KMS-11 (cell line): ENCODE results near the gene OR10AG1.

Experiments used
- H2AFZ ChIP-seq: fragments of 200-600 bp; sonication (generic); 2 replicates; pipeline ENCODE4 v1.6.1; 2016; ENCODE audit warnings: antibody characterized with exemption, mixed run types, low read depth
- H3K27ac ChIP-seq: fragments of 200-600 bp; sonication (generic); 2 replicates; pipeline ENCODE4 v1.6.1; 2016; ENCODE audit warnings: mild to moderate bottlenecking, mixed run types
- H3K27me3 ChIP-seq: fragments of 200-600 bp; sonication (generic); 2 replicates; pipeline ENCODE4 v1.6.1; 2017; ENCODE audit warnings: mild to moderate bottlenecking, low read depth, mixed run types, moderate library complexity; ENCODE audit not compliant: insufficient read depth
- H3K36me3 ChIP-seq: fragments of 200-600 bp; sonication (generic); 2 replicates; pipeline ENCODE4 v1.6.1; 2017; ENCODE audit warnings: mild to moderate bottlenecking, mixed run types; ENCODE audit not compliant: insufficient read depth
- H3K4me1 ChIP-seq: fragments of 200-600 bp; sonication (generic); 2 replicates; pipeline ENCODE4 v1.6.1; 2016; ENCODE audit warnings: mild to moderate bottlenecking, low read depth, mixed run types; ENCODE audit not compliant: poor library complexity, severe bottlenecking
- H3K4me2 ChIP-seq: fragments of 200-600 bp; sonication (generic); 2 replicates; pipeline ENCODE4 v1.7.0; 2016; ENCODE audit warnings: mild to moderate bottlenecking, mixed run types
- H3K4me3 ChIP-seq: fragments of 200-600 bp; sonication (generic); IDR thresholded peaks from 2 replicates; pipeline ENCODE4 v1.6.1; 2017; ENCODE audit warnings: low read depth, low read length, mixed read lengths; ENCODE audit not compliant: insufficient read depth
- H3K79me2 ChIP-seq: fragments of 200-600 bp; sonication (generic); 2 replicates; pipeline ENCODE4 v1.6.1; 2016; ENCODE audit warnings: low read depth, mixed run types; ENCODE audit not compliant: insufficient read depth
- H3K9ac ChIP-seq: fragments of 200-600 bp; sonication (generic); 2 replicates; pipeline ENCODE4 v1.6.1; 2016; ENCODE audit warnings: mild to moderate bottlenecking, mixed run types
- H4K20me1 ChIP-seq: fragments of 200-600 bp; sonication (generic); 2 replicates; pipeline ENCODE4 v1.6.1; 2016; ENCODE audit warnings: mild to moderate bottlenecking, mixed run types; ENCODE audit not compliant: insufficient read depth
- CTCF ChIP-seq: fragments of 200-600 bp; sonication (generic); conservative IDR thresholded peaks from 2 replicates; pipeline ENCODE4 v1.6.1; 2017; ENCODE audit warnings: low read depth, mild to moderate bottlenecking, antibody characterized with exemption, low read length, moderate library complexity, mixed read lengths

Gene OR10AG1

DNA sequence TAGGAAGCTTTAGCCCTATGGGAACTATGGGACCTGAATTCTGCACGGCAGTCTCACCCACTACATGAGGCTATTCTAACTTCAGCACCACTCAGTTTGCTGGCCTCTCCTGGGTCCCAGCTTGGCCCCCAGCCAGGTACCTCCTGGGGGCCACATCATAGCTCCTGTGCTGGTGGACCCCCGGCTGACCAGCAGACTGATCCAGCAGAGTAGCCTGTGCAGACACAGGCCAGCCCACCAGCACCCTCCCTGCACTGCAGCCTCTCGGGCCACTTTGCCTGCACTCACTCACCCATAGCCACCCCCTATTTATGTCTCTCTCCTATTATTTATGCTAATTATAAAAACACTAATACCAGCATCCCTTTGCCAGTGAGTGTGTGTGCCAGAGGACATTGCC is 1.2 kb upstream of the OR10AG1 start:
- TF ChIP-seq CTCF = no peak
- Histone ChIP-seq H3K27ac (no peak overlapping the region), H3K36me3 (no peaks in the 10 kb centered on the region), H3K27me3 (no peaks in the 10 kb centered on the region), H3K9ac (no peak overlapping the region), H3K79me2 (no peaks in the 10 kb centered on the region), H3K4me3 (no peak overlapping the region), H4K20me1 (no peaks in the 10 kb centered on the region), H3K4me1 (no peaks in the 10 kb centered on the region), H2AFZ (no peak overlapping the region), H3K4me2 (no peak overlapping the region)

DNA sequence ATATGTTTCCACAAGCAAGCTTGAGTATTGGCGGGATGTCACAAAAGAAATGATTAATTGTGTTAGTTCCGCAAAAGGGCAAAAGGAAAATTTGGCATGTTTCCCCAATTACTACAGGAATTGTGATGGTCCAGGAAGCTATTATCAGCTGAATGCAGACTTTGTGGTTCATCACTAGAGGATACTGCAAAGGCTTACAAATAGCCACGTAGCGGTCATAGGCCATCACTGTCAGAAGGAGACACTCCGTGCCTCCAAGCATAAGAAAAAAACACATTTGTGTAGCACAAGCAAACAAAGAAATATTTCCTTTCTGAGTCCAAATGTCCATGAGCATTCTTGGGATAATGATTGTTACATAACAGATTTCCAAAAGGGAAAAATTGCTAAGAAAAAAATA is 1.8 kb downstream of the OR10AG1 start:
- Histone ChIP-seq H3K9ac (no peak overlapping the region), H3K79me2 (no peaks in the 10 kb centered on the region), H3K27ac (no peak overlapping the region), H4K20me1 (no peaks in the 10 kb centered on the region), H2AFZ (no peak overlapping the region), H3K27me3 (no peaks in the 10 kb centered on the region), H3K4me1 (no peaks in the 10 kb centered on the region), H3K4me2 (no peak overlapping the region), H3K36me3 (no peaks in the 10 kb centered on the region), H3K4me3 (no peak overlapping the region)
- no peak for TF ChIP-seq CTCF

GRCh38 chr11:55966391-55966790 is 3.4 kb downstream of the OR10AG1 start:
- Histone ChIP-seq H3K9ac (no peak overlapping the region), H3K36me3 (no peaks in the 10 kb centered on the region), H3K4me1 (no peaks in the 10 kb centered on the region), H3K27ac (no peak overlapping the region), H3K79me2 (no peaks in the 10 kb centered on the region), H3K27me3 (no peaks in the 10 kb centered on the region), H3K4me3 (no peak overlapping the region), H2AFZ (no peak overlapping the region), H4K20me1 (no peaks in the 10 kb centered on the region), H3K4me2 (no peak overlapping the region)
- no peak for TF ChIP-seq CTCF

DNA sequence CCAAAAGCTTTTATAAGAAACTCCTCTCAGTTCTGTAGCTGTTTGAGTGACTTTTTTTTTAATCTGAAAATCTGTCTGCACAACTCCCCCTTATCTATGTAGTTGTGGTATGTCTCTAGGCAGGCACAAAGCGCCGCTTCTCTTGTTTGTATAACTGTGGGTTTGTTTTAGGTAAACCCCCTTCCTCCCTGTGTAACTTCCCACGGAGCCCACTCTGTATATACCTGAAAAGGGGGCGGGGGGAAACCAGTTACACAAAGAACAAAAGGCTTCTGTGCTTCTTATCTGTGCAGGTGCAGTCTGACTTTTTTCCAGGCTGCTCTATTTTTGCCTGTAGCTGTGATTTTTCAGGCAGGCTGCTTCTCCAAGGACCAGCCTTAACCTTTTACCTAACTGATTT is 13.2 kb downstream of the OR10AG1 start:
- Histone ChIP-seq H2AFZ (no peak overlapping the region), H3K4me3 (no peak overlapping the region), H3K4me1 (no peaks in the 10 kb centered on the region), H3K9ac (no peak overlapping the region), H3K27ac (no peak overlapping the region), H3K27me3 (no peaks in the 10 kb centered on the region), H4K20me1 (no peaks in the 10 kb centered on the region), H3K36me3 (no peaks in the 10 kb centered on the region), H3K4me2 (no peak overlapping the region), H3K79me2 (no peaks in the 10 kb centered on the region)
- no peak for TF ChIP-seq CTCF

DNA sequence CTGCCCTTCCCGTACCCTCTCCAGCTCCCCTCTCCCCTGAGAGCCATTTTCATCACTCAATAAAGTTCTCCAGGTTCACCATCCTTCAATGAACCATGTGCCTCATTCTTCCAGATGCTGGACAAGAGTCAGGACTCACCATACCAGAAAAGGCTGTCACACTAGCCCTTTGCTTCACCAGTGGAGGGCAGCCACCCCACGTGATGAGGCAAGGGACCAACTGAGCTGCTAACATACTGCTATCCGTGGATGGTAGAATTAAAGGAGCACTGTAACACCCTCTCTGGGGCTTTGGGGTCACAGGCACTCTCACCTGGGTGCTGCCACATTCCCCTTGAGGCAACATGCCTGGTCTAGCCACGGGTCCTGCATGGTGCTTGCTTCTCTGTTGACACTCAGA is 20.4 kb downstream of the OR10AG1 start:
- H3K36me3 ChIP-seq = no peaks in the 10 kb centered on the region
- no peak for TF ChIP-seq CTCF
- H3K9ac ChIP-seq = no peak overlapping the region
- no peaks in the 10 kb centered on the region for H4K20me1 ChIP-seq
- no peaks in the 10 kb centered on the region for H3K79me2 ChIP-seq
- H3K27ac ChIP-seq = no peak overlapping the region
- H3K4me2 ChIP-seq = no peak overlapping the region
- no peak overlapping the region for H2AFZ ChIP-seq
- H3K4me3 ChIP-seq = no peak overlapping the region
- H3K4me1 ChIP-seq = no peaks in the 10 kb centered on the region
- no peaks in the 10 kb centered on the region for H3K27me3 ChIP-seq
